NCI-H226 (cell line): ENCODE data around the gene LMF2.

ENCODE experiments used
- DNase-seq: peaks from one replicate; pipeline ENCODE4 v3.0.0-alpha.2; 2015

LMF2 gene

DNA sequence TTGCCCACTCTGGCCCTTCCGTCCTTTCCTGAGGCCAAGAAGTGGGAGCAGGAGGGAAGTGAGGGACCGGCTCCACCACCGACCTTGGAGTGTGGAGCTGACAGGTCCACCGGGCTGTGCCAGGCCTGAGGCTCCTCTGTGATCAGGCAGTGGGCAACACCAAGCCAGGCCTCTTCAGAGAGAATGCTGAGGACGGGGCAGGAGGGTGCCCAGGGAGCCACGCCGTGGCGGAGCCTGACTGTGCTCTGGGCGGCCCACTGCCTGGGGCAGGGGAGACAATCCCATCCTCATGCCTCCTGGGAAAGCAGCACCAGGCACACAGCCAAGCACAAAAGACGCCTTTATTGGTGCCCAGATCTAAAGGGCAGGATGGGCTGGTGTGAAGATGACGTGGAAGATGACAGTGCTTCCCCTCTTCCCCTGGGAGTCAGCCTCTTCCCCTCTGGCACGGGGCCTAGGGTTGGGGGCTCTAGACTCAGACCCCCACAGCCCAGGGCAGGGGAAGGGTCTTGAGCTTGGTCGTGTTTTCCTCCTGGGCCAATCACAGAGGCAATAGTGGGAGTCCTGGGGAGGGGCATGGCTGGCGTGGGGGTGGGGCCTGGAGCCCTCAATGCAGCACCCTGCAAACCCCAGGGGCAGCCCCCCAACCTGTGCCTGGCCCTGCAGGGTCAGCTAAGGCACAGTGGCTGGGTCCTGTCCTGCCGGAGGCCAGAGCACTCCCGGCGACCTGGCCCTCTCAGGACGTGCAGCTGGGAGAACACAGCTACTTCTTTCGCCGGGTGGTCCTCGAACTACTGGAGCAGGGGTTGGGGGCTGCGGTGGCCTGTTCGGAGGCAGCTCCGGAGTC is 4.7 kb downstream of the LMF2 start:
- DNase-seq: no peak

DNA sequence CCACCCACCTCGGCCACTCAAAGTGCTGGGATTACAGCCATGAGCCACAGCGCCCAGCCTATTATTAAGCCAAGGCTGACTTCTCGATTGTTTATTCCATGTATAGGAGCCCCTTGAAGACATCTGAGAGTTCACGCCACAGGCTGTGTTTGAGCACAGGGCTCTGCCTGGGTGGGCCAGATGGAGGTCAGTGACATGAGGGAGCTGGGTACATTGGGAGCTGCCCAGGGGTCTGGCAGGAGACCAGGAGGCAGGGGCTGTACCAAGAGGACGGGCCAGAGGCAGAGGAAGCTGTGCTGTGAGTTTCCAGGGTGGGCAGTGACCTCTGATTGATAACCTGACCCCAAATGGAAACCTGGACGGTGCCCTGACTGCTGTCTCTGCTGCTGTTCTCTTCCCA is 5.4 kb downstream of the LMF2 start:
- no peak for DNase-seq

DNA sequence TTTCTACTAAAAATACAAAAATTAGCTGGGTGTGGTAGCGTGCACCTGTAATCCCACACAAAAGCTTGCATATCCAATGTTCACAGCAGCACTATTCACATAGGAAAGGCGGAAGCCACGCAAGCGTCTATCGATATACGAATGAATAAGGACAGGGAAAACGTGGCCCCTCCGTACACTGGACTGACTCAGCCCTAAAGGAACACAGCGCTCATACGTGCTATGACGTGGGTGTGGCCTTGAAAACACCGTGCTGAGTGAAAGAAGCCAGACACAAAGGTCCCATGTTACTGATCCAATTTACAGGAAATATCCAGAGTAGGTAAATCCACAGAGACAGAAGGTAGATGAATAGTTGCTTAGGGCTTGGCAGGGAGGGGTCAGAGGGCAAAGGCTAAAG is 7.0 kb downstream of the LMF2 start:
- DNase-seq: no peak

DNA sequence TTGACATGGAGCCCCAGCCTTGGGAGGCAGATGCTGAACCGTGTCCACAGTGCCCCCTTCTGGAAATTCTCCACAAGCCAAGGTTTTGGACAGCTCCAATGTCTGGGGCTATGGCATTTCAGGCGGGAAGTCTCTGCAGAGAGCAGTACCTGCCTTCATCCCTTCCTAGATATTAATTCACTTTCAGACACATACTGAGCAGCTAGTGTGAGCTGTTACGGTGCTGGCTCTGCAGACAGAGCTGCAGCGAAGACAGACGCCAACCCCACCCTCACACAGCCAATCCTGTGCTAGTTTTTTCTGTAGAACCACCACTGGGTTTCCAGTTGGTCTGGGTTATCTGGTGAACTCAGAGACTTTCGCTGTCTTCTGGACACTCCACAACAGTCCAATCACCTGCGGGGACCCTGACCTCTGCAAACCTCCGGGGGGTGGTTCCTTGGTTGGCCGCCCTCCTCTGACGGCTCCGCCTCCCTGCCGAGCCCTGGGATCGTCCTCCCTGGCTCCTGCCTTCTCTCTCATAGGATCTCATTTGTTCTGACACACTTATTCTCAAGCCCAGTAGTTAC is 9.1 kb downstream of the LMF2 start:
- DNase-seq: peak; percentile 26

DNA sequence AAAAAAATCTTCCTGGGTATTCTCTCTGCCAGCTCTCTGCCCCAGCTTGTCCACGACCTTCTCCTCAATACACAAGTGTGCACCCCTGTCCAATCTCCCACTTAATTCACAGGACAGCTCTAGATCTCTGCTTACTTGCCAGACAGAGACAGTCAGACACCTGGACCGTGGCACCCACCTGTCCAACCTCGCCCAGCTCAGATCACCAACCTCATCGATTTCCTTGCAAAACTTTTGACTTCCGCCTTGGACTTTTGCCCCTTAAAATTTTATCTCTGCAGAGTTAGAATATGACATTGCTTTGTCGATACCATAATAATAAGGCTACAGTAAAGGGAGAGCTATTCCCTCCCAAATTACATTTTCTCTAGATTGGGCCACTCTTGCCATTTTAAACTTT is 10.4 kb downstream of the LMF2 start:
- DNase-seq: no peak

DNA sequence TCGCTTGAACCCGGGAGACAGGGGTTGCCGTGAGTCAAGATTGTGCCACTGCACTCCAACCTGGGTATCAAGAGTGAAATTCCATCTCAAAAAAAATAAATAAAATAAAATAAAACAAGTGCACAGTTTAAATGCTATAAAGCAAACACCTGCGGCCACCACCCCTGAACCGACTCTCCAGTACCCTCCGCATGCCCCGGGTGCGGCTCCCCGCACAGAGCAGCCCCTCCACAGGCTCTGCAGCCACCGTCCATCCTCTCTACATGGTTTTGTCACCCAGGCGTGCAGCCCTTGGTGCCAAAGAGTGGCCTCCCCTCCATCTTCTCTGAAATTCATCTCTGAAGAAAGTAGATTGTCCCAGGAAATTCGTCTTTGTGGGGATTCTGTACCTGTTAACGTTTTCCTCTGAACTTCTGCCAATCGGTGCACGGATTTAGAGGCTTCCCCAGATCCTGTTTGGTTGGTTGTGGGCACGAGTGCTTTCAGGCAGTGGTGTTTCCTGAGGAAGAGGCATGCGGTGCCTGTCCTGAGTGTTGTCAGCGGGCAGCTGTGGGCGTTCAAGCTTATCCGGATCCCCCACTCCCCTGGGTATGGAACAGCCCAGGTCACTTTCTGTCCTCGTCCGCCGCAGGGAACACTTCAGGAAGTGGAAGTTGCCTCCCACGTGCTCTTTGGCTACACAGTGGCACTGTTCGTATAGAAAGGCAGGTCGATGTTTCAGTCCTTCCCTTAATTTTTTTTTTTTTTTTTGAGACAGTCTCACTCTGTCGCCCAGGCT is 16.8 kb downstream of the LMF2 start:
- DNase-seq: no peak

DNA sequence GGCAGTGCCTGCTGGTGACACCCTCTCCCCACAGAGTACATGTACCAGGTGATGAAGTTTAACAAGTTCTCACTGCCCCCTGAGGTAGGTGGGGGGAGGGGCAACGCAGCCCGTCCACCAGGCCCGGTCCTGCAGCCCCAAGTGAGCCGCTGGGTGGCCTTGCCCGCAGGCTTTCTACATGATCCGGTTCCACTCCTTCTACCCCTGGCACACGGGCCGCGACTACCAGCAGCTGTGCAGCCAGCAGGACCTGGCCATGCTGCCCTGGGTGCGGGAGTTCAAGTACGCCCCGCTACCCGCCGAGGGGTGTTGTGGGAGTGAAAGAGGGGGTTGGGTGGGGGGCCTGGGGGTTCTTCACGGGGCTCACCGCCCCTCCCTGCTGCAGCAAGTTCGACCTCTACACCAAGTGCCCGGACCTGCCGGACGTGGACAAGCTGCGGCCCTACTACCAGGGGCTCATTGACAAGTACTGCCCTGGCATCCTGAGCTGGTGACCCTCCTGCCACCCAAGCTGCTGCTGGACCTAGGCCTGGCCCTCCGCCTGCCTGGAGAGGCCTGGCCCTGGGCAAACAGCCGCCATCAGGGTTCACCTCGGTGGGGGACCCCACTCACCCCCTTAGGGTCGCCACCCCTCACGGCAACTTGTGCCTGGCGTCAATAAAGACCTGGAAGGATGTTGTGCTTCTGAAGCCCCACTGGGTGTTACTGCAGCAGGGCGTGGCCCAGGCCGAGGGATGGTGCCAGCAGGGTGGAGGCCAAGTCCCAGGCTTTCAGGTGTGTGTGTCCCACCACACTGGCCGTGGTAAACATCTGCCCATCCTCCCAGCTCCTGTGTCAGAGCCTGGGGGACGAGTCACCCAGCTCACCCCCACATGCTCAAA is 17.9 kb downstream of the LMF2 start:
- no peak for DNase-seq

DNA sequence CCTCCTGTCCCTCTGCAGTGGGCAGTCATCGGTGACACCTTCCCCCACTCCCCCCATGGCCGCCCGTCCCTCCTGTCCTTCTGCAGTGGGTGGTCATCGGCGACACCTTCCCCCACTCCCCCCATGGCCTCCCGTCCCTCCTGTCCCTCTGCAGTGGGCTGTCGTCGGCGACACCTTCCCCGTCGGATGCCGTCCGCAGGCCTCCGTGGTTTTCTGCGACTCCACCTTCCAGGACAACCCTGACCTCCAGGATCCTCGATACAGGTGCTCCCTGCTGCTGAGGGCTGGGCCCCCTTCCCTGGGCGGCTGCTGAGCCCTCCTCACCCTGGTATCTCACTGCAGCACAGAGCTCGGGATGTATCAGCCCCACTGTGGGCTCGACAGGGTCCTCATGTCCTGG is 18.6 kb downstream of the LMF2 start:
- no peak for DNase-seq

DNA sequence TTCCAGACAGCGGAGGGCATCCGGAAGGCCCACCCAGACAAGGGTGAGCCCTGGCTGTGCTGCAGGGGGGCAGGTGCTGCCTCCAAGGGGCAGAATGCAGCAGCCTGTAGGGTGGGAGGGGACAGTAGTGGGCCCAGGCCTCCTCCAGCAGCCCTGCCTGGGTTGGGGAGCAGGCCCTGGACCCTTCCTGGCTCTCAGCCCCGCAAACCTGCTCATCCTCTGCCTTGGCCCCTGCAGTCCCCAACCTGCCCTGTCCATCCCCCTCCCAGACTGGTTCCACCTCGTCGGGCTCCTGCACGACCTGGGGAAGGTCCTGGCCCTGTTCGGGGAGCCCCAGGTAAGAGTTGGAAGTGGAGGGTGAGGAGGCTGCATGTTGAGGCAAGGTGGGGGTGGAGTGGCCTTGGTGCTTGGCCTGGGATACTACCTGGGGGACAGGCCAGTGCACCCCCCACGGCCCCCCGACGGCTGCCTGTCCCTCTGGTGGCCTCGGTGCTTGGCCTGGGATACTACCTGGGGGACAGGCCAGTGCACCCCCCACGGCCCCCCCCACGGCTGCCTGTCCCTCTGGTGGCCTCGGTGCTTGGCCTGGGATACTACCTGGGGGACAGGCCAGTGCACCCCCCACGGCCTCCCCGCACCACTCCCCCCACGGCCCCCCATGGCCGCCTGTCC is 19.4 kb downstream of the LMF2 start:
- no peak for DNase-seq

DNA sequence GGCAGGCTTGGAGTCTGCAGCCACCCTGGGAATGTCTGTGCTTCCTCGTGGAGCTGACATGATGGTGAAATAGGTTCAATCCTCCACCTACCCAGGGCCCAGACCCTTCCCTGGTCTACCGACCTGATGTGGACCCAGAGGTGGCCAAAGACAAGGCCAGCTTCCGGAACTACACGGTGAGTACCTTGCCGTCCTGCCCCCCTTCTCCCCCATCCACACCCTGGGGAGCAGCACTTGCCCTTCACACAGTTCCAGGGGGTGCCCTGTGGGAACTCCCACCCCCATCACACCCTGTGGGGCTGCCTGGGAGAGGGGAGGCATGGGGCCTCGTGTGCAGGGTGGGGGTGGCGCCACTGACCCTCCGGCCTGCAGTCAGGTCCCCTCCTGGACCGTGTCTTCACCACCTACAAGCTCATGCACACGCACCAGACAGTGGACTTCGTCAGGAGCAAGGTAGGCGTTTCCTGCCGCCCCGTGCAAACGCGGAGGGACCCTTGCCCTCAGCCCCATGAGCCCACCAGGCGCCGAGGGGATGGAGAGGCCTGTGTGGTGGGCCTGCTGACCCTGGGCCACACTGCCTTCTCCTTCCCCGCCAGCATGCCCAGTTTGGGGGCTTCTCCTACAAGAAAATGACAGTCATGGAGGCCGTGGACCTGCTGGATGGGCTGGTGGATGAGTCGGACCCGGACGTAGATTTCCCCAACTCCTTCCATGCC is 20.1 kb downstream of the LMF2 start:
- DNase-seq: no peak

DNA sequence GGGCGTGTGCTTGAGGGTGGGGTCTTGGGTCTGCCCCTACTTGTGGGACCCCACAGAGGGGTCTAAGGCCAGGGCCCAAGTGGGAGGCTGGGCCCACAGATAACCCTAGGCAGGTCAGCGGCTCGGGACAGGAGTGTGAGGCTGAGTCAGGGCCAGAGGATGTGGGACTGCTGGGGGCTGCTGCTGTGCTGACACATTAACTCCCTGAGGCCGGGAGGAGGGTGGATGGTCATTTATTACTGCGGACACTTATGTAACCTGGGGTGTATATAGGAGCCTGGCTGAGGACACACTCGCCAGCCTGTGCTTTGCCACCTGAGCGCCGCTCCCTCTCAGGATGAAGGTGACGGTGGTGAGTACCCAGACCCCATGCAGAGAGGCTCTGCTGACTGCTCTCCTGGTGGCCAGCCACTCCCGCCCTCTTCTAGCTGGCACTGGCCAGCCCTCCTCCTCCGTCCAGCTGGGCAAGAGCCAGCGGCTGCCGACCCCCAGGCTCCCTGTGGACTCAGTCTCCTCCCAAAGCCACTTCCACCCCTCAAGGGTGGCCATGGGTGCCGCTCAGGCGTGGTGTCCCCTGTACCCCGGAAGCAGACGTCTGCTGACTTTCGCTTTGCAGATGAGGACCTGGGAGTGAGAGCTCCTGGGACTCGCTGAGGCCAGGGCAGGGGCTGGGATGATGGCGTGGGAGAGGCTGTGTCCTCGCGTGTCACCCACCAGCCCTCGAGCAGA is 20.8 kb downstream of the LMF2 start, which contains the start of gene MIOX:
Gene MIOX (plus strand): TSS at position 299 of the 729 bp plus-strand sequence. CDS start 39 bp downstream, at position 338.
- DNase-seq: no peak

DNA sequence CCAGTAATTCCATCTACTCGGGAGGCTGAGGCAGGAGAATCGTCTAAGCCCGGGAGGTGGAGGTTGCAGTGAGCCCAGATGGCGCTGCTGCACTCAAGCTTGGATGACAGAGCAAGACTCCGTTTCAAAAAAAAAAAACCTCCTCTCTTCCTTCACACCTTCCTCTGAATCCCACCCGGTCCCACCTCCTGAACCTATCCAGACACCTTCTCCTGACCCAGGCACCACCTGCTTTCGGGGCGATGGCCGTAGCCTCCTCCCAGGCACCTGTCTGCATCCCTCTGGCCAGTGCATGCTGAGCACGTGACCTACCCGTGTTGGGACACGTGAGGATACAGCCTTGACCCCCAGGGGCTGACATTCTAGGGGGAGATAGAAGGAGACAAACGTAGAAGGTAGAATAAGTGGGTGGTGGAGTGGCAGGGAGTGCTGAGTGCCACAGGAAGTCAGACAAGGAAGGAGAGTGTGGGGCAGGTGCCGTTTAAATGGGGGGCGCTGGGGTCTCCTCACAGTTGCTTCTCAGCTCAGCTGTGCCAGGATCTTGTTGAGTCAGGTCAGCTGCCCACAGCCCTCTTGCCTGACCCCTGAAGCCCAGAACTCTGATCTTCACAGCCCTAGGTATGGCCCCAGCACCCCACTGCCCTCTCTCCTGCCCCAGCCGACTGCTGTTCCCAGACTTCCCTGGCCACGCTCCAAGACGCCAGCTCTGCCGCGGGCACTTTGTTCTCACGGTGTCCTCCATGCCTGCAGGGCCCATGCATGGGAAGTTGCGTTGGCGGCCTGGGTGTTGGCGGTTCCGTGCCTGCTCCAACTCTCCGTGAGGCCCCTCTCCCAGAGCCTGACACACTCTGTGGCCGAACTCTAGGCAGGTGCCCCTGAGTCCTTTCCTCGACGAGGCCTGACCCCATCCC is 22.0 kb downstream of the LMF2 start:
- DNase-seq: no peak

DNA sequence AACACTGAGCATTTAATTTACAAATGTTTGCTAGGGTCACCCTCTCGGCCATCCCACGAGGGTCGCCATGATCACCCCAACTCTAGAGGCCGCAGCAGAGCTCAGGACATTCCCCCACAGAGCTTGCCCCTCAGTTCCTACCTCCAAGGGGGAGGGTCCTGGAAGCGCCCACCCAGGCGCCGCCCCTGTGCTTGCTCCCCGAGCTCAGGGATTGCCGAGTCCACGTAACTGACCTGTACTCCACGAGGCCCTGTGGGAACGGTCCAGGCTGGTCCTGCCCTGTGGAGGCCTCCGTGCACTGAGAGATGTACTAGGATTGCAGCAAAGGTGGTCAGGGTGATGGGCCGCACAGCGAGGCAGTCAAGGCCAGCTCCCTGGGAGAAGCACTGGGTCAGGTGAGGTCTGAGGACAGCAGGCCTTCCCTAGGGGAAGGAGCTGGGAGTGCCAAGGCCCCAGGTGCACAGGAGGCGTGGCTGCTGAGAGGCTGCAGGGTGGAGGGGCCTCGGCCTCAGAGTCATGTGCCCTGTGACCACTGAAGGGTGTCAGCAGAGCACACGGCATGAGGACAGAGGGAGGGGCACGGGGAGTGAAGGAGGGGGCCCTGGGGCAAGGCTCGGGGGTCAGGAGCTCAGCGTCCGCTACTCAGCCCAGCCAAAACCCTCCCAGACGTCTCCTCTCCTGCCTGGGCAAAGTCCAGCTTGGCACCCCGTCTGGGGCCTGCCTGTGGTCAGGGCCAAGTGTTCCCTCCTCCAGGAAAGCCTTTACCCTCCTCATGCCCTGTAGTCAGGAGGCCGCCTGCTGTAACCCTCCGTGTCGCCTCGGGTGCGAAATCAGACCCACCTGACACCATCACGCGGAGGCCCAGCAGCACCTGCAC is 23.3 kb downstream of the LMF2 start:
- no peak for DNase-seq

DNA sequence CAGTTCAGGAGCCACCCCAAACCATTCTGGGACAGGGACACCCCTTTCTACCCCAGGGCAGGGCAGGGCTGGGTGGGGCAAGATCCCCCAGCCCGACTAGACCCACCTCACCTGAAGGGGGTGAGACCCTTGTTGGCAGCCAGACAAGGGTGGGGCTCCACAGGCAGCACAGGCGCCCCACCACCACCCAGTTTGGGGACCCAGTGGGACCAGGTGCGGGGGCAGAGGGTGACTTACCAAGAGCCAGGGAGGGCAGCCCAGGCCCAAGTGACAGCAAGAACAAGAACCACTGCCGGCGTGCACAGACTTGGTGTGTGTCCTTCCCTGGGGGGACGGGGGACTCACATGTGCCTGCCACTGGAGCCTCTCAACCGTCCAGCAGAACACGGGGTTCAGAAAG is 23.9 kb downstream of the LMF2 start:
- DNase-seq: no peak

DNA sequence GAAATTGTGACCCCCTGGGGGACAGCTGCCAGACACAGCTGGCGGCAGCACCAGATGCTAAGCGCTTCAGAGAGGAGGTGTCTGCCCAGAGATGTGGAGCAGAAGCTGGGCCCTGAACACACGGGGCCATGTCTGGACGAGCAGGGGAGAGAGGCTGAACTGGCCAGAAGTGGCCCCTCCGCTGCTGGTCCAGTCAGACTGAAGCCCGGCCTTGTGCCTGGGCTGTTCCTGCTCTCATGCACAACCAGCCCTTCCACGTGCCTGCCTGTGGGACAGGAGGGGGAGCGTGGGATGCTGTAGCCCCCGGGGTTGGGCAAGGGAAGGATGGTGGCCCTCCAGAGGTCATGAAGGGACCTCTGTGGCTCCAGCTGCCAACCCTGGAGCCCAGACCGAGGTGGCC is 24.4 kb downstream of the LMF2 start:
- no peak for DNase-seq

DNA sequence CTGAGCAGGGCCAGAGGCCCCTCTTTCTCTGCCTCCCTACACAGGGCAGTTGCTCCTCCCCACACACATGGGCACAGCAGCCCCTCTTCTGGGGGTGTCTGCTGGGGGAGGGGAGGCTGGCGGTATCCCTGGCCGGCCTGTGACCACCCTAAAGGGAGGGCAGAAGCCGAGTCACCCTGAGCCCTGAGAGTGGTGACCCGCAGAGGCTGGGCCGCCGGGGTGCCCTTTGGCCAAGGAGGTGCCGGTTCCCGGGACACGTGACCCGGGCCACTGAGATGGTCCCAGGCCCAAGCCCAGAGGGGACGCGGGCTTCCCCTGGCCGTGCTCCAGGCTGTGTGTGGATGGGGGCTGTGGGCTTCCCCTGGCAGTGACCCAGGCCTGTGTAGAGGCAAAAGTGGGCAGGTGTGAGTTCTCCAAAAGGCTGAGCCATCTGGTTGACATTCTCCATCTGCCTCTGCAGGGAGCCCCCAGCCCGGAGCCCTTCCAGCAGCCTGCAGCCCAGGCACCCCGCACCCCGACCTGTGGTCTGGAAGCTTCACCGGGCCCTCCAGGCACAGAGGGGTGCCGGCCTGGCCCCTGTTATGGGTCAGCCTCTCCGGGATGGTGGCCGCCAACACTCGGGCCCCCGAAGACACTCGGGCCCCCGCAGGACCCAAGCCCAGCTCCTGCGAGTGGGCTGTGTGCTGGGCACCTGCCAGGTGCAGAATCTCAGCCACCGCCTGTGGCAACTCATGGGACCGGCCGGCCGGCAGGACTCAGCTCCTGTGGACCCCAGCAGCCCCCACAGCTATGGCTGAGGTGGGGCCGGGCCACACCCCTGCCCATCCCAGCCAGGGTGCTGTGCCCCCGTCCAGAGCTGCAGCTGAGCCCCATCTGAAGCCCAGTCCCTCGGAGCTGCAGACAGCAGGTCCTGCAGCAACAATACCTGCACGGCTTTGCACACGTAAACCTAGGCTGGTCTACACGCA is 25.1 kb downstream of the LMF2 start:
- no peak for DNase-seq

DNA sequence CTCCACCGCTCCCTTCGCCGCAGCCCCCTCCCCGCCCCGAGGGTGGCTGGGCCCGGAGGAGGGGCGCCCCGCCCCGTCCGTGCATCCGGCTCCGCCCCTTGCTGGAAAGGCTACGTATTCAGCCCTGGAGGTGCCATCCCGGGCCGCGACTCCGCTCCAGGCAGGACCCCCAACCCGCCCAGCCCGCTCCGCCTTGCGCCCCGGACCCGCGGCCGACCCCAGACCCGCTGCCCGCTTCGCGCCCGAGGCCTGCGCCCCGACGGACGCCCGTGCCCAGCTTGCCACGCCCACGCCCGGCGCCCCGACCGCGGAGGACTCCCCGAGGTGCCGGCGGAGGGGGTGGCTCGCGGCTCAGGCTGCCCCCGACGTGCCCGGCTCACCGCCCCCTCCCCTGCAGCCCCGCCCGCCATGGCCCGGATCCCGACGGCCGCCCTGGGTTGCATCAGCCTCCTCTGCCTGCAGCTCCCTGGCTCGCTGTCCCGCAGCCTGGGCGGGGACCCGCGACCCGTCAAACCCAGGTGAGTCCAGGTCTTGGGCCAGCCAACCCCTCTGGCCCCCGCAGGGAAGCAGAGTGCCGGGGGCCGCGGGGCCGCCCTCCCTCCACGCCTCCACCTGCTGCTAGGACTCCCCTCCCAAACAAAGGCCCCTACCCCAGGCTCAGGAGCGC is 25.9 kb downstream of the LMF2 start, which contains the start of gene ADM2:
Gene ADM2 (plus strand): TSS at position 104 of the 667 bp plus-strand sequence. CDS start 305 bp downstream, at position 409.
- no peak for DNase-seq
